K562 (cell line): ENCODE results near the gene ZNF627. TPM values are rescaled to one million over a fixed set of nuclear protein-coding genes. Genes with fewer than 3 reads are reported as not detected.

ENCODE experiments used
- ATAC-seq: fragments of 200-7000 bp; cut with Tn5 transposase; 3 replicates; pipeline ENCODE4 v1.9.1; 2020; ENCODE audit warnings: moderate library complexity
- BruUV-seq: library from RNA; stranded (reverse); fragments of 400-500 nt; replicated peaks from 2 replicates; lab custom pipeline; 2021; lab: Mats Ljungman, UMichigan
- CTCF ChIA-PET: fragments of 300-600 bp; formaldehyde crosslinking; extraction: SDS; loops from one replicate; lab custom pipeline; 2021; ENCODE audit warnings: low intra/inter-chr PET ratio; lab: Yijun Ruan, JAX
- POLR2A ChIA-PET: fragments of 300-600, 350-650 bp; sonication (Branson Sonifier 250); formaldehyde crosslinking; extraction: SDS; loops from one replicate; lab custom pipeline; 2021; ENCODE audit warnings: antibody characterized with exemption, inconsistent platforms; lab: Yijun Ruan, JAX
- DNase-seq, 4 experiments: peaks; one replicate each; pipeline versions ENCODE4 v3.0.0 to v3.0.0-alpha.2; 2011 to 2018; ENCODE audit warnings: low spot score in 3 of 4, mixed read lengths in 3 of 4; ENCODE audit errors: extremely low read depth in 1 of 4
- FAIRE-seq: peaks from 2 replicates; lab custom pipeline; 2011; peaks lifted over from hg19 to GRCh38; lab: Jason Lieb, UNC
- H2AFZ ChIP-seq: 2 replicates; pipeline ENCODE4 v1.6.0; 2011; ENCODE audit warnings: low read depth, low read length, control low read depth, inconsistent platforms
- H3K27ac ChIP-seq: fragments of 200-600 bp; 3 replicates; pipeline ENCODE4 v1.8.0; 2011; ENCODE audit warnings: low read depth, mild to moderate bottlenecking, control low read depth, inconsistent platforms, low read length, moderate library complexity, mixed read lengths; ENCODE audit errors: extremely low read depth
- H3K27me3 ChIP-seq, 2 experiments: fragments of 300-600 bp in 1 of 2; 2 replicates in 1 of 2; 3 replicates in 1 of 2; pipeline versions ENCODE4 v1.6.0 to v1.8.0; 2011; ENCODE audit warnings: inconsistent platforms in 2 of 2, low read length in 2 of 2, mild to moderate bottlenecking in 1 of 2, mixed read lengths in 1 of 2, moderate library complexity in 1 of 2; ENCODE audit not compliant: control insufficient read depth in 2 of 2, insufficient read depth in 2 of 2
- H3K36me3 ChIP-seq: fragments of 300-600 bp; 3 replicates; pipeline ENCODE4 v1.8.0; 2011; ENCODE audit warnings: mild to moderate bottlenecking, low read length, inconsistent platforms; ENCODE audit not compliant: control insufficient read depth, insufficient read depth
- H3K4me1 ChIP-seq, 2 experiments: fragments of 200-600 bp in 1 of 2; replicated peaks in 1 of 2; 2 replicates in 1 of 2; 3 replicates in 1 of 2; pipeline versions ENCODE4 v1.5.1 to v1.8.0; 2011; ENCODE audit warnings: inconsistent platforms in 2 of 2, low read length in 2 of 2, mild to moderate bottlenecking in 1 of 2, mixed read lengths in 1 of 2, moderate library complexity in 1 of 2; ENCODE audit not compliant: control insufficient read depth in 2 of 2, insufficient read depth in 2 of 2
- H3K4me2 ChIP-seq: 2 replicates; pipeline ENCODE4 v1.6.1; 2011; ENCODE audit warnings: low read length, control low read depth, inconsistent platforms, mixed read lengths; ENCODE audit not compliant: insufficient read depth
- H3K4me3 ChIP-seq: fragments of 200-600 bp; sonication (generic), shearing (Covaris generic); 2 replicates; pipeline ENCODE4 v1.5.1; 2016; ENCODE audit warnings: control low read depth, inconsistent platforms
- H3K79me2 ChIP-seq: fragments of 200-600 bp; 3 replicates; pipeline ENCODE4 v1.8.0; 2011; ENCODE audit warnings: low read length, inconsistent platforms; ENCODE audit not compliant: control insufficient read depth, insufficient read depth
- H3K9ac ChIP-seq, 2 experiments: 2 replicates each; pipeline versions ENCODE4 v1.6.0 to v1.6.1; 2011; ENCODE audit warnings: low read depth in 2 of 2, low read length in 2 of 2, control low read depth in 1 of 2, inconsistent platforms in 1 of 2, mild to moderate bottlenecking in 1 of 2, mixed read lengths in 1 of 2; ENCODE audit not compliant: insufficient read depth in 1 of 2
- H3K9me1 ChIP-seq: one replicate; pipeline ENCODE4 v1.6.0; 2011; ENCODE audit warnings: inconsistent platforms, mild to moderate bottlenecking, low read length, moderate library complexity; ENCODE audit not compliant: control insufficient read depth, insufficient read depth
- H3K9me3 ChIP-seq: replicated peaks from 2 replicates; pipeline ENCODE4 v1.5.1; 2011; ENCODE audit warnings: low read depth, low read length, inconsistent platforms; ENCODE audit not compliant: control insufficient read depth, insufficient read depth
- H4K20me1 ChIP-seq: replicated peaks from 2 replicates; pipeline ENCODE4 v1.6.1; 2011; ENCODE audit warnings: low read length, inconsistent platforms, mixed read lengths; ENCODE audit not compliant: control insufficient read depth, insufficient read depth
- CREBBP ChIP-seq: IDR thresholded peaks from one replicate; pipeline ENCODE4 v1.6.1; 2012; ENCODE audit warnings: low read depth, mild to moderate bottlenecking, control low read depth, inconsistent platforms, low read length
- FIP1L1 ChIP-seq: fragments of 200-400 bp; formaldehyde crosslinking; IDR thresholded peaks from 2 replicates; pipeline ENCODE4 v1.6.1; 2018; ENCODE audit warnings: mild to moderate bottlenecking, low read depth, low read length; ENCODE audit not compliant: poor library complexity, severe bottlenecking
- HNRNPL ChIP-seq: fragments of 200-400 bp; formaldehyde crosslinking; IDR thresholded peaks from 2 replicates; pipeline ENCODE4 v1.6.1; 2017; ENCODE audit warnings: low read depth, mild to moderate bottlenecking, low read length
- NR3C1 ChIP-seq: sonication (generic); formaldehyde crosslinking; IDR thresholded peaks from 2 replicates; pipeline ENCODE4 v1.8.1; 2022; ENCODE audit warnings: missing genetic modification reagents
- PHB ChIP-seq: fragments of 250-450 bp; sonication (Bioruptor Pico); IDR thresholded peaks from 2 replicates; pipeline ENCODE4 v1.5.0; 2021
- SLC30A9 ChIP-seq: fragments of 250-450 bp; sonication (Bioruptor Pico); IDR thresholded peaks from 2 replicates; pipeline ENCODE4 v1.8.0; 2022; ENCODE audit warnings: mild to moderate bottlenecking, moderate library complexity
- STAT5A ChIP-seq: IDR thresholded peaks from 2 replicates; pipeline ENCODE4 v1.6.1; 2012; ENCODE audit warnings: low read length, inconsistent platforms, borderline replicate concordance
- TCF7 ChIP-seq: sonication (generic); IDR thresholded peaks from 2 replicates; pipeline ENCODE4 v1.6.1; 2016; ENCODE audit warnings: antibody characterized with exemption, borderline replicate concordance
- ZFP30 ChIP-seq: fragments of 250-450 bp; sonication (Bioruptor Pico); IDR thresholded peaks from 2 replicates; pipeline ENCODE4 v1.8.0; 2022; ENCODE audit warnings: moderate library complexity, mild to moderate bottlenecking, inconsistent platforms, borderline replicate concordance
- ZNF133 ChIP-seq: fragments of 250-450 bp; sonication (Bioruptor Pico); IDR thresholded peaks from 2 replicates; pipeline ENCODE4 v1.4.0; 2020; ENCODE audit warnings: mild to moderate bottlenecking
- ZNF316 ChIP-seq: fragments of 450-650 bp; IDR thresholded peaks from 2 replicates; pipeline ENCODE4 v1.6.1; 2016
- ZNF561 ChIP-seq: fragments of 450-650 bp; formaldehyde crosslinking; conservative IDR thresholded peaks from 2 replicates; pipeline ENCODE4 v1.4.0; 2020; ENCODE audit warnings: mild to moderate bottlenecking, moderate library complexity
- ZNF778 ChIP-seq: fragments of 450-650 bp; formaldehyde crosslinking; IDR thresholded peaks from 2 replicates; pipeline ENCODE4 v1.4.0; 2020; ENCODE audit warnings: mild to moderate bottlenecking, moderate library complexity
- ZNF79 ChIP-seq: fragments of 250-450 bp; sonication (Bioruptor Pico); IDR thresholded peaks from 2 replicates; pipeline ENCODE4 v1.4.0; 2020; ENCODE audit warnings: low read depth, mild to moderate bottlenecking, moderate library complexity
- in situ Hi-C: fragments of 300-500 bp; cut with MboI; formaldehyde crosslinking; loops from 4 replicates; pipeline ENCODE4 v1.15.0; 2018; ENCODE audit warnings: inconsistent platforms, mixed read lengths
- intact Hi-C: fragments of 100-400 bp; cut with micrococcal nuclease; formaldehyde crosslinking; loops from 2 replicates; pipeline ENCODE4 v1.14.2; 2022
- polyA plus RNA-seq, 8 experiments: library from polyadenylated mRNA; depleted of rRNA in 4 of 8; stranded (reverse) in 5 of 8; unstranded in 3 of 8; fragments of >200 nt; fragmentation: Nextera tagmentation in 2 of 8; fragmentation: Illumina TruSeq in 1 of 8; extraction: Ambion mirVana in 2 of 8; extraction: Trizol in 1 of 8; gene quantifications; 2 replicates each; pipeline versions ENCODE4 v1.2.1 to v1.2.3, GENCODE V29; 2011 to 2014; ENCODE audit warnings: inconsistent platforms in 1 of 8, missing spikeins in 1 of 8
- total RNA-seq, 7 experiments: library from RNA; depleted of rRNA in 6 of 7; stranded (reverse); fragments of >200 nt in 6 of 7; fragmentation: Illumina TruSeq in 2 of 7; extraction: Trizol in 2 of 7; gene quantifications; 2 replicates each; pipeline versions ENCODE4 v1.2.1 to v1.2.3, GENCODE V29; 2011 to 2021; ENCODE audit warnings: low replicate concordance in 1 of 7
- TF ChIP-seq, protein P1 (sequence below), 3 experiments: fragments of 200-800 bp in 1 of 3; sonication (Bioruptor generic) in 1 of 3; sonication (generic) in 1 of 3; formaldehyde crosslinking in 1 of 3; IDR thresholded peaks; 2 replicates each; pipeline versions ENCODE4 v1.6.1 to v1.8.0; 2016 to 2022; ENCODE audit warnings: mild to moderate bottlenecking in 2 of 3, missing compliant biosample characterization in 2 of 3, missing genetic modification characterization in 2 of 3, missing genetic modification reagents in 1 of 3
- TF ChIP-seq, protein P2 (sequence below): sonication (generic); formaldehyde crosslinking; IDR thresholded peaks from 2 replicates; pipeline ENCODE4 v1.8.0; 2023; ENCODE audit warnings: mild to moderate bottlenecking, missing genetic modification reagents

The ZNF627 gene
- total and polyA plus RNA-seq, 9 of the 15 experiments (the other 6 are each of a cell fraction or from before 2014, with no cell fraction given): 6.4 to 19.9 (median 10.6) TPM

DNA sequence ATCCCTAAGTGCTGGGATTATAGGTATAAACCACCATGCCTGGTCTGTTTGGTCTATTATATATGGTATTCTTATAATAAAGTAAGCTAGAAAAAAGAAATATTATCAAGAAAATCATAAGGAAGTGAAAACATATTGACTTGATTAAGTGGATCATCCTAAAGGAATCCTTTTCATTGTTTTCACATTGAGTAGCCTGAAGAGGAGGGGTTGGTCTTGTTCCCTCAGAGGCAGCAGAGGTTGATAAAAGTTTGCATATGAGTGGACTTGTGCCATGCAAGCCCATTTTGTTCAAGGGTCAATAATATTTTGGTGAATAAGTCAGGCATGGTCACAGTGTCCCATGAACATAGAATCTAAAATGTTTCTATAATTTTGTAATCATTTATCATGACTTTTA lies 52.7 kb downstream of the ZNF627 start:
- H3K4me2 ChIP-seq: no peak overlapping the region
- no peaks in the 10 kb centered on the region for H3K4me1 ChIP-seq
- FAIRE-seq (no peak), DNase-seq (no peak), ATAC-seq (no peak)
- H3K9me3 ChIP-seq: peaks cover 17% of the 10 kb centered on the region
- H3K27ac ChIP-seq: no peak overlapping the region
- H3K4me3 ChIP-seq: no peak overlapping the region
- ChIA-PET CTCF (no interaction called here), POLR2A (interaction anchor here (0.8 to 1.2 kb wide), 2 partner anchors 29 to 275 kb away, joined by 3 read pairs; partner anchors contain the start of gene SWSAP1)
- no peaks in the 10 kb centered on the region for H4K20me1 ChIP-seq
- TF ChIP-seq ZNF561: no peak
- TF ChIP-seq ZNF316: no peak
- TF ChIP-seq ZNF79 (CRISPR knock-in tag): no peak
- TF ChIP-seq CREBBP: no peak
- TF ChIP-seq PHB (CRISPR knock-in tag): no peak
- no peak for TF ChIP-seq ZNF778 (CRISPR knock-in tag)
- no peak for TF ChIP-seq SLC30A9 (CRISPR knock-in tag)
- TF ChIP-seq, protein P1, sequence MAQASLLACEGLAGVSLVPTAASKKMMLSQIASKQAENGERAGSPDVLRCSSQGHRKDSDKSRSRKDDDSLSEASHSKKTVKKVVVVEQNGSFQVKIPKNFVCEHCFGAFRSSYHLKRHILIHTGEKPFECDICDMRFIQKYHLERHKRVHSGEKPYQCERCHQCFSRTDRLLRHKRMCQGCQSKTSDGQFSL (CRISPR knock-in tag; IDR thresholded peaks at IDR 0.05): no peak
- TF ChIP-seq, protein P1 (tag; IDR thresholded peaks at IDR 0.05): no peak
- TF ChIP-seq FIP1L1: no peak
- no peak for TF ChIP-seq ZNF133
- TF ChIP-seq, protein P2, sequence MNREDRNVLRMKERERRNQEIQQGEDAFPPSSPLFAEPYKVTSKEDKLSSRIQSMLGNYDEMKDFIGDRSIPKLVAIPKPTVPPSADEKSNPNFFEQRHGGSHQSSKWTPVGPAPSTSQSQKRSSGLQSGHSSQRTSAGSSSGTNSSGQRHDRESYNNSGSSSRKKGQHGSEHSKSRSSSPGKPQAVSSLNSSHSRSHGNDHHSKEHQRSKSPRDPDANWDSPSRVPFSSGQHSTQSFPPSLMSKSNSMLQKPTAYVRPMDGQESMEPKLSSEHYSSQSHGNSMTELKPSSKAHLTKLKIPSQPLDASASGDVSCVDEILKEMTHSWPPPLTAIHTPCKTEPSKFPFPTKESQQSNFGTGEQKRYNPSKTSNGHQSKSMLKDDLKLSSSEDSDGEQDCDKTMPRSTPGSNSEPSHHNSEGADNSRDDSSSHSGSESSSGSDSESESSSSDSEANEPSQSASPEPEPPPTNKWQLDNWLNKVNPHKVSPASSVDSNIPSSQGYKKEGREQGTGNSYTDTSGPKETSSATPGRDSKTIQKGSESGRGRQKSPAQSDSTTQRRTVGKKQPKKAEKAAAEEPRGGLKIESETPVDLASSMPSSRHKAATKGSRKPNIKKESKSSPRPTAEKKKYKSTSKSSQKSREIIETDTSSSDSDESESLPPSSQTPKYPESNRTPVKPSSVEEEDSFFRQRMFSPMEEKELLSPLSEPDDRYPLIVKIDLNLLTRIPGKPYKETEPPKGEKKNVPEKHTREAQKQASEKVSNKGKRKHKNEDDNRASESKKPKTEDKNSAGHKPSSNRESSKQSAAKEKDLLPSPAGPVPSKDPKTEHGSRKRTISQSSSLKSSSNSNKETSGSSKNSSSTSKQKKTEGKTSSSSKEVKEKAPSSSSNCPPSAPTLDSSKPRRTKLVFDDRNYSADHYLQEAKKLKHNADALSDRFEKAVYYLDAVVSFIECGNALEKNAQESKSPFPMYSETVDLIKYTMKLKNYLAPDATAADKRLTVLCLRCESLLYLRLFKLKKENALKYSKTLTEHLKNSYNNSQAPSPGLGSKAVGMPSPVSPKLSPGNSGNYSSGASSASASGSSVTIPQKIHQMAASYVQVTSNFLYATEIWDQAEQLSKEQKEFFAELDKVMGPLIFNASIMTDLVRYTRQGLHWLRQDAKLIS: no peak
- TF ChIP-seq NR3C1 (CRISPR knock-in tag): no peak
- no peak for TF ChIP-seq STAT5A
- no peak for TF ChIP-seq ZFP30 (CRISPR knock-in tag)
- no peak for TF ChIP-seq HNRNPL
- TF ChIP-seq TCF7: no peak
- no peaks in the 10 kb centered on the region for H3K9me1 ChIP-seq
- H3K27me3 ChIP-seq: no peaks in the 10 kb centered on the region
- H2AFZ ChIP-seq: no peak overlapping the region
- no TSS peak for BruUV-seq
- no peaks in the 10 kb centered on the region; the same call in 2 of the 3 replicates for H3K79me2 ChIP-seq
- H3K9ac ChIP-seq: no peak overlapping the region
- in situ Hi-C loops: no loop called here
- intact Hi-C loops: no loop called here
- peaks cover 37% of the 10 kb centered on the region for H3K36me3 ChIP-seq
